HEK293 (cell line): ENCODE results near the gene FOXC1.
A peak's percentile ranks its signal among the peaks of the same experiment; 100 is the strongest.

Experiments
- KLF1 ChIP-seq: fragments of 450-650 bp; formaldehyde crosslinking; IDR thresholded peaks from 2 replicates; pipeline ENCODE4 v1.5.1; 2016; ENCODE audit warnings: missing biosample characterization, missing genetic modification characterization
- KLF8 ChIP-seq: fragments of 450-650 bp; formaldehyde crosslinking; IDR thresholded peaks from 2 replicates; pipeline ENCODE4 v1.5.1; 2016; ENCODE audit warnings: missing biosample characterization, missing genetic modification characterization
- PRDM2 ChIP-seq: fragments of 450-650 bp; formaldehyde crosslinking; IDR thresholded peaks from 2 replicates; pipeline ENCODE4 v1.5.1; 2016; ENCODE audit warnings: missing biosample characterization, missing genetic modification characterization, borderline replicate concordance
- ZBTB17 ChIP-seq: fragments of 450-650 bp; formaldehyde crosslinking; IDR thresholded peaks from 2 replicates; pipeline ENCODE4 v1.5.1; 2016; ENCODE audit warnings: missing biosample characterization, missing genetic modification characterization
- ZBTB44 ChIP-seq: fragments of 450-650 bp; IDR thresholded peaks from 2 replicates; pipeline ENCODE4 v1.5.1; 2018; ENCODE audit warnings: missing biosample characterization, mild to moderate bottlenecking, missing genetic modification characterization
- ZFP41 ChIP-seq: fragments of 450-650 bp; formaldehyde crosslinking; IDR thresholded peaks from 2 replicates; pipeline ENCODE4 v1.5.1; 2016; ENCODE audit warnings: missing biosample characterization, missing genetic modification characterization, borderline replicate concordance
- ZNF121 ChIP-seq: fragments of 450-650 bp; formaldehyde crosslinking; IDR thresholded peaks from 2 replicates; pipeline ENCODE4 v1.5.1; 2016; ENCODE audit warnings: missing biosample characterization, missing genetic modification characterization
- ZNF184 ChIP-seq: fragments of 450-650 bp; IDR thresholded peaks from 2 replicates; pipeline ENCODE4 v1.5.1; 2018; ENCODE audit warnings: missing biosample characterization, mild to moderate bottlenecking, missing genetic modification characterization
- ZNF398 ChIP-seq: fragments of 450-650 bp; formaldehyde crosslinking; IDR thresholded peaks from 2 replicates; pipeline ENCODE4 v1.5.1; 2017; ENCODE audit warnings: missing biosample characterization, missing genetic modification characterization
- ZNF488 ChIP-seq: fragments of 450-650 bp; formaldehyde crosslinking; IDR thresholded peaks from 2 replicates; pipeline ENCODE4 v1.5.1; 2016; ENCODE audit warnings: missing biosample characterization, missing genetic modification characterization
- ZNF548 ChIP-seq: fragments of 450-650 bp; formaldehyde crosslinking; IDR thresholded peaks from 2 replicates; pipeline ENCODE4 v1.5.1; 2016; ENCODE audit warnings: missing biosample characterization, missing genetic modification characterization
- ZNF561 ChIP-seq: fragments of 450-650 bp; IDR thresholded peaks from 2 replicates; pipeline ENCODE4 v1.5.1; 2018; ENCODE audit warnings: missing biosample characterization, missing genetic modification characterization, borderline replicate concordance
- ZNF692 ChIP-seq: fragments of 450-650 bp; formaldehyde crosslinking; IDR thresholded peaks from 2 replicates; pipeline ENCODE4 v1.5.1; 2016; ENCODE audit warnings: missing biosample characterization, missing genetic modification characterization
- ZNF791 ChIP-seq: fragments of 450-650 bp; formaldehyde crosslinking; IDR thresholded peaks from 2 replicates; pipeline ENCODE4 v1.5.1; 2016; ENCODE audit warnings: missing biosample characterization, missing genetic modification characterization
- TF ChIP-seq, protein P1 (sequence below): fragments of 450-650 bp; formaldehyde crosslinking; IDR thresholded peaks from 2 replicates; pipeline ENCODE4; 2016; ENCODE audit warnings: missing biosample characterization, missing genetic modification characterization
- TF ChIP-seq, protein P2 (sequence below): fragments of 450-650 bp; formaldehyde crosslinking; IDR thresholded peaks from 2 replicates; pipeline ENCODE4 v1.5.1; 2016; ENCODE audit warnings: missing biosample characterization, missing genetic modification characterization
- TF ChIP-seq, protein P3 (sequence below): fragments of 450-650 bp; formaldehyde crosslinking; IDR thresholded peaks from 2 replicates; pipeline ENCODE4 v1.5.1; 2016; ENCODE audit warnings: missing biosample characterization, missing genetic modification characterization
- TF ChIP-seq, protein P4 (sequence below): fragments of 450-650 bp; formaldehyde crosslinking; IDR thresholded peaks from 2 replicates; pipeline ENCODE4 v1.5.1; 2017; ENCODE audit warnings: missing biosample characterization, missing genetic modification characterization
- TF ChIP-seq, protein P5 (sequence below): fragments of 450-650 bp; formaldehyde crosslinking; optimal IDR thresholded peaks from 2 replicates; pipeline ENCODE3; 2016; ENCODE audit warnings: missing biosample characterization, mild to moderate bottlenecking, missing genetic modification characterization

Gene FOXC1

GRCh38 chr6:1615151-1615852 lies 5.6 kb downstream of the FOXC1 start (continued):
- TF ChIP-seq, protein P1, sequence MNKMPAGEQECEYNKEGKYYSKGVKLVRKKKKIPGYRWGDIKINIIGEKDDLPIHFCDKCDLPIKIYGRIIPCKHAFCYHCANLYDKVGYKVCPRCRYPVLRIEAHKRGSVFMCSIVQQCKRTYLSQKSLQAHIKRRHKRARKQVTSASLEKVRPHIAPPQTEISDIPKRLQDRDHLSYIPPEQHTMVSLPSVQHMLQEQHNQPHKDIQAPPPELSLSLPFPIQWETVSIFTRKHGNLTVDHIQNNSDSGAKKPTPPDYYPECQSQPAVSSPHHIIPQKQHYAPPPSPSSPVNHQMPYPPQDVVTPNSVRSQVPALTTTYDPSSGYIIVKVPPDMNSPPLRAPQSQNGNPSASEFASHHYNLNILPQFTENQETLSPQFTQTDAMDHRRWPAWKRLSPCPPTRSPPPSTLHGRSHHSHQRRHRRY (tag by site-specific recombination) = no peak
- TF ChIP-seq KLF8 = no peak
- no peak for TF ChIP-seq ZNF488 (tag by site-specific recombination)
- no peak for TF ChIP-seq ZFP41 (tag by site-specific recombination)
- TF ChIP-seq ZNF692 = no peak
- TF ChIP-seq, protein P2, sequence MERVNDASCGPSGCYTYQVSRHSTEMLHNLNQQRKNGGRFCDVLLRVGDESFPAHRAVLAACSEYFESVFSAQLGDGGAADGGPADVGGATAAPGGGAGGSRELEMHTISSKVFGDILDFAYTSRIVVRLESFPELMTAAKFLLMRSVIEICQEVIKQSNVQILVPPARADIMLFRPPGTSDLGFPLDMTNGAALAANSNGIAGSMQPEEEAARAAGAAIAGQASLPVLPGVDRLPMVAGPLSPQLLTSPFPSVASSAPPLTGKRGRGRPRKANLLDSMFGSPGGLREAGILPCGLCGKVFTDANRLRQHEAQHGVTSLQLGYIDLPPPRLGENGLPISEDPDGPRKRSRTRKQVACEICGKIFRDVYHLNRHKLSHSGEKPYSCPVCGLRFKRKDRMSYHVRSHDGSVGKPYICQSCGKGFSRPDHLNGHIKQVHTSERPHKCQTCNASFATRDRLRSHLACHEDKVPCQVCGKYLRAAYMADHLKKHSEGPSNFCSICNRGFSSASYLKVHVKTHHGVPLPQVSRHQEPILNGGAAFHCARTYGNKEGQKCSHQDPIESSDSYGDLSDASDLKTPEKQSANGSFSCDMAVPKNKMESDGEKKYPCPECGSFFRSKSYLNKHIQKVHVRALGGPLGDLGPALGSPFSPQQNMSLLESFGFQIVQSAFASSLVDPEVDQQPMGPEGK (tag by site-specific recombination) = 0 out of 2 replicates have a peak, but pooled peaks have one; percentile 30
- no peak for TF ChIP-seq ZNF561 (tag by site-specific recombination)
- TF ChIP-seq, protein P3, sequence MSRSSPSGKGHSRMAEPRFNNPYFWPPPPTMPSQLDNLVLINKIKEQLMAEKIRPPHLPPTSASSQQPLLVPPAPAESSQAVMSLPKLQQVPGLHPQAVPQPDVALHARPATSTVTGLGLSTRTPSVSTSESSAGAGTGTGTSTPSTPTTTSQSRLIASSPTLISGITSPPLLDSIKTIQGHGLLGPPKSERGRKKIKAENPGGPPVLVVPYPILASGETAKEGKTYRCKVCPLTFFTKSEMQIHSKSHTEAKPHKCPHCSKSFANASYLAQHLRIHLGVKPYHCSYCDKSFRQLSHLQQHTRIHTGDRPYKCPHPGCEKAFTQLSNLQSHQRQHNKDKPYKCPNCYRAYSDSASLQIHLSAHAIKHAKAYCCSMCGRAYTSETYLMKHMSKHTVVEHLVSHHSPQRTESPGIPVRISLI = no peak
- TF ChIP-seq ZNF121 = no peak
- no peak for TF ChIP-seq ZNF791 (tag by site-specific recombination)
- TF ChIP-seq ZBTB44 (tag by site-specific recombination) = no peak
- 0 out of 2 replicates have a peak, but pooled peaks have one; percentile 35 for TF ChIP-seq ZBTB17 (tag by site-specific recombination)
- TF ChIP-seq ZNF398 (tag by site-specific recombination) = no peak
- TF ChIP-seq ZNF184 (tag by site-specific recombination) = no peak
- TF ChIP-seq, protein P4, sequence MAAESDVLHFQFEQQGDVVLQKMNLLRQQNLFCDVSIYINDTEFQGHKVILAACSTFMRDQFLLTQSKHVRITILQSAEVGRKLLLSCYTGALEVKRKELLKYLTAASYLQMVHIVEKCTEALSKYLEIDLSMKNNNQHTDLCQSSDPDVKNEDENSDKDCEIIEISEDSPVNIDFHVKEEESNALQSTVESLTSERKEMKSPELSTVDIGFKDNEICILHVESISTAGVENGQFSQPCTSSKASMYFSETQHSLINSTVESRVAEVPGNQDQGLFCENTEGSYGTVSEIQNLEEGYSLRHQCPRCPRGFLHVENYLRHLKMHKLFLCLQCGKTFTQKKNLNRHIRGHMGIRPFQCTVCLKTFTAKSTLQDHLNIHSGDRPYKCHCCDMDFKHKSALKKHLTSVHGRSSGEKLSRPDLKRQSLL (tag by site-specific recombination) = no peak
- TF ChIP-seq, protein P5, sequence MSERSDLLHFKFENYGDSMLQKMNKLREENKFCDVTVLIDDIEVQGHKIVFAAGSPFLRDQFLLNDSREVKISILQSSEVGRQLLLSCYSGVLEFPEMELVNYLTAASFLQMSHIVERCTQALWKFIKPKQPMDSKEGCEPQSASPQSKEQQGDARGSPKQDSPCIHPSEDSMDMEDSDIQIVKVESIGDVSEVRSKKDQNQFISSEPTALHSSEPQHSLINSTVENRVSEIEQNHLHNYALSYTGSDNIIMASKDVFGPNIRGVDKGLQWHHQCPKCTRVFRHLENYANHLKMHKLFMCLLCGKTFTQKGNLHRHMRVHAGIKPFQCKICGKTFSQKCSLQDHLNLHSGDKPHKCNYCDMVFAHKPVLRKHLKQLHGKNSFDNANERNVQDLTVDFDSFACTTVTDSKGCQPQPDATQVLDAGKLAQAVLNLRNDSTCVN (tag by site-specific recombination) = no peak
- no peak for TF ChIP-seq PRDM2
- TF ChIP-seq KLF1 (tag by site-specific recombination) = no peak
- no peak for TF ChIP-seq ZNF548 (tag by site-specific recombination)
